Rectal smooth muscle tissue (tissue), 1 donor: ENCODE measurements around the gene OR9Q1.

Experiments used
- H3K27ac ChIP-seq: one replicate; pipeline ENCODE4 v1.7.0; 2013; ENCODE audit warnings: low read depth, low read length, inconsistent platforms
- H3K27me3 ChIP-seq: one replicate; pipeline ENCODE4 v1.7.0; 2013; ENCODE audit warnings: low read length; ENCODE audit not compliant: control insufficient read depth, insufficient read depth
- H3K36me3 ChIP-seq: one replicate; pipeline ENCODE4 v1.7.0; 2013; ENCODE audit warnings: low read length; ENCODE audit not compliant: control insufficient read depth, insufficient read depth
- H3K4me1 ChIP-seq: one replicate; pipeline ENCODE4 v1.7.0; 2013; ENCODE audit warnings: low read length; ENCODE audit not compliant: control insufficient read depth, insufficient read depth
- H3K4me3 ChIP-seq: one replicate; pipeline ENCODE4 v1.7.0; 2013; ENCODE audit warnings: low read length
- H3K9ac ChIP-seq: one replicate; pipeline ENCODE4 v1.7.0; 2013; ENCODE audit warnings: low read length

Gene OR9Q1

GRCh38 chr11:58086528-58086927 lies 62.8 kb downstream of the OR9Q1 start:
- Histone ChIP-seq H3K27me3 (no peaks in the 10 kb centered on the region), H3K4me1 (no peaks in the 10 kb centered on the region), H3K27ac (no peak overlapping the region), H3K36me3 (no peaks in the 10 kb centered on the region), H3K9ac (no peak overlapping the region), H3K4me3 (no peak overlapping the region)

- no peak overlapping the region for H3K4me3 ChIP-seq
- no peaks in the 10 kb centered on the region for H3K36me3 ChIP-seq
- no peaks in the 10 kb centered on the region for H3K27me3 ChIP-seq
- H3K9ac ChIP-seq: no peak overlapping the region
- no peaks in the 10 kb centered on the region for H3K4me1 ChIP-seq
- H3K27ac ChIP-seq: no peak overlapping the region
These were observed 73.8 kb downstream of the OR9Q1 start for GRCh38 chr11:58097437-58097836.

GRCh38 chr11:58121096-58121495 lies 97.4 kb downstream of the OR9Q1 start:
- Histone ChIP-seq H3K9ac (no peak overlapping the region), H3K4me3 (no peak overlapping the region), H3K27ac (no peak overlapping the region), H3K36me3 (no peaks in the 10 kb centered on the region), H3K4me1 (no peaks in the 10 kb centered on the region), H3K27me3 (no peaks in the 10 kb centered on the region)

- no peak within 1 kb of the TSS for H3K4me3 ChIP-seq
- H3K9ac ChIP-seq: no peak within 1 kb of the TSS
- H3K4me1 ChIP-seq: no peaks in the 10 kb centered on the region
- H3K27ac ChIP-seq: no peak within 1 kb of the TSS
- H3K36me3 ChIP-seq: no peaks in the 10 kb centered on the region
- no peaks in the 10 kb centered on the region for H3K27me3 ChIP-seq
These were observed 101.8 kb downstream of the OR9Q1 start, which contains the start of gene OR9I1 for GRCh38 chr11:58125469-58125868. Gene OR9I1 (minus strand): TSS chr11:58125530. CDS start chr11:58119444, 6,086 bp downstream.

GRCh38 chr11:58127350-58127749 lies 103.7 kb downstream of the OR9Q1 start:
- H3K27me3 ChIP-seq: no peaks in the 10 kb centered on the region
- H3K36me3 ChIP-seq: no peaks in the 10 kb centered on the region
- no peaks in the 10 kb centered on the region for H3K4me1 ChIP-seq
- no peak overlapping the region for H3K9ac ChIP-seq
- H3K4me3 ChIP-seq: no peak overlapping the region
- H3K27ac ChIP-seq: no peak overlapping the region

GRCh38 chr11:58133309-58134076 lies 109.8 kb downstream of the OR9Q1 start:
- H3K4me3 ChIP-seq: no peak overlapping the region
- H3K27ac ChIP-seq: no peak overlapping the region

GRCh38 chr11:58134151-58134550 lies 110.5 kb downstream of the OR9Q1 start:
- H3K27ac ChIP-seq: no peak overlapping the region
- H3K4me1 ChIP-seq: no peaks in the 10 kb centered on the region
- H3K36me3 ChIP-seq: no peaks in the 10 kb centered on the region
- H3K27me3 ChIP-seq: no peaks in the 10 kb centered on the region
- H3K9ac ChIP-seq: no peak overlapping the region
- no peak overlapping the region for H3K4me3 ChIP-seq

More at GRCh38 chr11:58133309-58134076, 109.8 kb downstream of the OR9Q1 start:
- H3K27me3 ChIP-seq: no peaks in the 10 kb centered on the region
- H3K36me3 ChIP-seq: no peaks in the 10 kb centered on the region
- H3K4me1 ChIP-seq: no peaks in the 10 kb centered on the region
- no peak overlapping the region for H3K9ac ChIP-seq

GRCh38 chr11:58135171-58135570 lies 111.5 kb downstream of the OR9Q1 start:
- Histone ChIP-seq H3K9ac (no peak overlapping the region), H3K4me3 (no peak overlapping the region), H3K27ac (no peak overlapping the region), H3K36me3 (no peaks in the 10 kb centered on the region), H3K4me1 (no peaks in the 10 kb centered on the region), H3K27me3 (no peaks in the 10 kb centered on the region)

- Histone ChIP-seq H3K27me3 (no peaks in the 10 kb centered on the region), H3K4me3 (no peak overlapping the region), H3K36me3 (no peaks in the 10 kb centered on the region), H3K4me1 (no peaks in the 10 kb centered on the region), H3K27ac (no peak overlapping the region), H3K9ac (no peak overlapping the region)
These were observed 119.1 kb downstream of the OR9Q1 start for GRCh38 chr11:58142761-58143160.

- H3K27ac ChIP-seq: no peak overlapping the region
- no peak overlapping the region for H3K4me3 ChIP-seq
- H3K9ac ChIP-seq: no peak overlapping the region
- no peaks in the 10 kb centered on the region for H3K36me3 ChIP-seq
- H3K27me3 ChIP-seq: no peaks in the 10 kb centered on the region
- no peaks in the 10 kb centered on the region for H3K4me1 ChIP-seq
These were observed 129.1 kb downstream of the OR9Q1 start for GRCh38 chr11:58152781-58153180.

GRCh38 chr11:58164389-58164788 lies 140.7 kb downstream of the OR9Q1 start:
- no peaks in the 10 kb centered on the region for H3K27me3 ChIP-seq
- no peaks in the 10 kb centered on the region for H3K36me3 ChIP-seq
- no peak overlapping the region for H3K27ac ChIP-seq
- no peaks in the 10 kb centered on the region for H3K4me1 ChIP-seq
- no peak overlapping the region for H3K4me3 ChIP-seq
- no peak overlapping the region for H3K9ac ChIP-seq

GRCh38 chr11:58164990-58165389 lies 141.3 kb downstream of the OR9Q1 start:
- Histone ChIP-seq H3K36me3 (no peaks in the 10 kb centered on the region), H3K27ac (no peak overlapping the region), H3K27me3 (no peaks in the 10 kb centered on the region), H3K4me3 (no peak overlapping the region), H3K9ac (no peak overlapping the region), H3K4me1 (no peaks in the 10 kb centered on the region)

- Histone ChIP-seq H3K4me1 (no peaks in the 10 kb centered on the region), H3K27me3 (no peaks in the 10 kb centered on the region), H3K36me3 (no peaks in the 10 kb centered on the region), H3K9ac (no peak overlapping the region), H3K27ac (no peak overlapping the region), H3K4me3 (no peak overlapping the region)
These were observed 141.9 kb downstream of the OR9Q1 start for GRCh38 chr11:58165504-58166106.
